Activated naive CD4-positive, alpha-beta T cell treated with anti-CD3 and anti-CD28 coated beads, Interleukin-2, amount 50 U/mL, for 72 hours (primary cell): Measurements from ENCODE around the gene YBX3. TPM values are rescaled to one million over a fixed set of nuclear protein-coding genes. Genes with fewer than 3 reads are reported as not detected.

Experiments
- ATAC-seq, 2 donors: fragments of 150-1000 bp; cut with Tn5 transposase; 2 replicates each; pipeline ENCODE4 v1.10.0; 2021; ENCODE audit warnings: mild to moderate bottlenecking in 2 of 2, moderate library complexity in 2 of 2
- DNase-seq, 2 donors: peaks; one replicate each; pipeline ENCODE4 v3.0.0; 2021 to 2022; ENCODE audit warnings: low spot score in 2 of 2
- H3K27ac Mint-ChIP-seq, 2 donors: one replicate each; pipeline ENCODE4 v1.8.0; 2022; ENCODE audit warnings: mild to moderate bottlenecking in 2 of 2, mixed read lengths in 2 of 2
- H3K36me3 Mint-ChIP-seq, 2 donors: one replicate each; pipeline ENCODE4 v1.8.0; 2022; ENCODE audit warnings: mixed read lengths in 2 of 2
- H3K9me3 Mint-ChIP-seq, 2 donors: one replicate each; pipeline ENCODE4 v1.8.0; 2022; ENCODE audit warnings: mixed read lengths in 2 of 2
- total RNA-seq, 2 donors: library from RNA; stranded (reverse); gene quantifications; one replicate each; pipeline ENCODE4 v1.2.3, GENCODE V29; 2022

The YBX3 gene
- total RNA-seq, 2 donors from 2014 or later, result 44.9 to 156 TPM

DNA sequence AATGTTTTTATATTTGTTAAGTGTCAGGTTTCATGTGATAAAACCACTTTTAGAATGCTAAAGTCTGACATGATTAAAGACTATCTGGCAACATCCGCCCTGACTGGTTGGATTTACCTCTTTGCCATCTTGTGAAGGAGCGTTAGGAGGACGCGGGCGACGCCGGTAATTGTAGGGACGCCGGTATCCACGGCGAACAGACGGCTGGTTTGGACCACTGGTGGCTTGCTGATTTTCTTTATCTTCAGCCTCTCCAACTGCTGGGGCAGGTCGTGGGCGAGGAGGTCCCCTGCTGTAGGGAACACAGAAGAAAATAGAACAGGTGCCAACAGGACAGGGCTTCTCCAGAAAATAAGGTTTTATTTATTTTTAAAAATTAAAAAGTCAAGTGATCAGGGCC is 21.3 kb downstream of the YBX3 start:
- ATAC-seq (no peak), DNase-seq (no peak)
- Mint-ChIP-seq H3K36me3 (peaks cover 9 to 27% of the 10 kb centered on the region in 2 donors), H3K27ac (peak overlapping the region in 1 of 2 donors; percentile 80), H3K9me3 (no peaks in the 10 kb centered on the region)

DNA sequence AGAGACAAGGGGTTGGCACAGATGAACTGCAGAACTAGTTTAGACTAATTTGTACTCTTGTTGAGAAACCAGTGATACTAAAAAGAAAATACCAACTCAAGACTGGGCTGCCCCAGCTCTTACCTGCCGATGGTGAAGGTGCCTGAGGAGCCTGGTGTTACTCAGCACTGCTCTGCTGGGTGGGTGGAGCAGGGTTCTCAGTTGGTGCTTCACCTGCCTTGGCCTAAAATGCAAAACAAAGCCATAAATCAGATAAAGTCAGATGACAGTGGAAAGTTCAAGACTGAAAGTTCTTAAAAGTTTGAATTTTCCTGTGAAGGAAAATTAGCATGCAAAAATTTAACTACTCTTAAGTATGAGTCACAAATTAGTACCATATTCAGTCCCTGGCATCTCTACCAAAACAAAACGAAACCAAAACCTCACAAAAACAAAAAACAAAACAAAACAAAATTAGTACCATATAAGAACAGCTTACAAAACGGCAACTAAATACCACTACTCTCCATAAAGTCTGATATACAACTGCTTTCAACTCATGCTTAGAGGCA is 21.9 kb downstream of the YBX3 start:
- Mint-ChIP-seq H3K36me3 (peaks cover 9 to 34% of the 10 kb centered on the region in 2 donors), H3K27ac (peak overlapping the region; percentile 19 to 80), H3K9me3 (no peaks in the 10 kb centered on the region)
- ATAC-seq (peak; percentile 84 to 91), DNase-seq (no peak)

DNA sequence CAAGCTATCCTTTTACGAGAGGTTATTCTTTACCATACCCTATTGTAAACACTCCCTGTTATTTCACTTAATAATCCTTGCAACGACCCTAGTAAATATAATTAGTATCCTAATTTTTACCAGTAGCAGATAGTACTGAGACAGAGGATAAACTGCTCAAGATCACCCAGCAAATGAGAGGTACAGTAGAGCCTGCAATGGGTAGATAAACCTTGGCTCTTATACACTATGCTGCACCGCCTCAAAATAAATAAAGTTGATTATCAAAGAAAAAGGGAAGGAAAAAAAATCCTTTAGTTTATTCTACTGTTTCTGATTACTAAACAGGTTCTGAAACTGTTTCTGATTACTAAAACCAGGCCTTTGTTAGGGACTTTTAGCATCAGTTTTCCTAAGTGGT is 22.5 kb downstream of the YBX3 start:
- peak in 1 of 2 donors; percentile 12 for ATAC-seq
- peak overlapping the region in 1 of 2 donors; percentile 80 for H3K27ac Mint-ChIP-seq
- H3K36me3 Mint-ChIP-seq, result peaks cover 9 to 39% of the 10 kb centered on the region in 2 donors

GRCh38 chr12:10697862-10698261 is 25.3 kb downstream of the YBX3 start:
- no peaks in the 10 kb centered on the region for H3K9me3 Mint-ChIP-seq
- ATAC-seq (no peak), DNase-seq (no peak)
- peaks cover 9 to 39% of the 10 kb centered on the region in 2 donors for H3K36me3 Mint-ChIP-seq
- H3K27ac Mint-ChIP-seq, result no peak overlapping the region

More for the DNA sequence above, 22.5 kb downstream of the YBX3 start:
- no peak for DNase-seq
- no peaks in the 10 kb centered on the region for H3K9me3 Mint-ChIP-seq

GRCh38 chr12:10697156-10697555 is 26.0 kb downstream of the YBX3 start:
- H3K27ac Mint-ChIP-seq, result no peak overlapping the region
- peaks cover 9 to 39% of the 10 kb centered on the region in 2 donors for H3K36me3 Mint-ChIP-seq
- DNase-seq (no peak), ATAC-seq (no peak)
- no peaks in the 10 kb centered on the region for H3K9me3 Mint-ChIP-seq

DNA sequence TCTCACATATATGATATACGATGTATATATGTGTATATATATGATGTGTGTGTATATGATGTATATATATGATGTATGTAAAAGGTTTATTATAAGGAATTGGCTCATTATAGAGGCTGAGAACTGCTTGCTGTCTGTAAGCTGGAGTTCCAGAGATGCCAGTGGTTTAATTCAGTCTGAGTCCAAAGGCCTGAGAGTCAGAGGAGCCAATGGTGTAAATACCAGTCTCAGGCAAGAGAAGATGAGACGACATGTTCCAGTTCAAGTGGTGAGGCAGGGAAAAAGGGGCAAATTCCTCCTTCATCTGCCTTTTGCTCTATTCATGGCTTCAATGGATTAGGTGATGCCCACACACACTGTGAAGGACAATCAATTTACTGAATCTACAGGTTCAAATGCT is 32.2 kb downstream of the YBX3 start:
- H3K9me3 Mint-ChIP-seq, result peaks cover 6 to 7% of the 10 kb centered on the region in 2 donors
- peaks cover 7 to 15% of the 10 kb centered on the region in 2 donors for H3K36me3 Mint-ChIP-seq
- no peak for DNase-seq
- no peak overlapping the region for H3K27ac Mint-ChIP-seq
- no peak for ATAC-seq

DNA sequence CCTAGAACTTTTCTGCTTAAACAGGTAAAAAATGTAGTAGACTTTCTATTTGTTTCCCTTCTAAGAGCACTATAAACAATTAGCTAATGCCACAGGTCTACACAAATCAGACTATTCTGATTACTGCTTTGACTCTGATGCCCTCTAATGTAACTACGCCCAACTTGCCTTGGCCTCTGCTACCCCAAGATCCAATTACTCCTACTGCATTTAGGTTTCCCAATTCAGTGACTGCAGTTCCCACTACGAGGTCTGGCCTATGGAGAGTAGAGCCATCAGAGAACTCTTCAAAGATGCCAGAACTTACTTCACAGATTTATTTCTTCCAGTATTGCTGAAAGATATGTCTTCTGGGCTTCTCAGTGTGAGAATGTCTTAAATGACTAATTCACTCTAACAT is 34.0 kb downstream of the YBX3 start:
- no peak overlapping the region for H3K27ac Mint-ChIP-seq
- H3K36me3 Mint-ChIP-seq, result peaks cover 7 to 13% of the 10 kb centered on the region in 2 donors
- ATAC-seq, result no peak

DNA sequence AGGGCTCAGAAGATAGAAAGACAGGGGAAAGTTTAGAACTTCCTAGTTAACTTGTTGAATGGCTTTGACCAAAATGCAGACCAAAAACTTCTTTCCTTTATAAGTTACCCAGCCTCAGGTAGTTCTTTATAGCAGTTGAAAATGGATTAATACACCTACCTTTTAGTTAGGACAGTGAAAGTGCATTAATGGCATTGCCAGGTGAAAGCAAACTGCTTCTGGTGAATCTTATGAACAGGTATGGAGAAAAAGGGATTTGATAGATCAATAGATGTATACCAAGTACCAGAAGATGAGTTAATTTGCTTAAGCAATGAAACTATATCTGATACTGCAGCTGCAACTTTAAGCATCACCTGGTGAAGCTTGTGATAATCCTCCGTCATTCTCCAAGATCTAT is 35.1 kb downstream of the YBX3 start:
- Mint-ChIP-seq H3K27ac (no peak overlapping the region), H3K36me3 (peaks cover 7 to 13% of the 10 kb centered on the region in 2 donors), H3K9me3 (peaks cover 6 to 7% of the 10 kb centered on the region in 2 donors)
- DNase-seq (no peak), ATAC-seq (no peak)

More for the DNA sequence above, 34.0 kb downstream of the YBX3 start:
- H3K9me3 Mint-ChIP-seq, result peaks cover 6 to 7% of the 10 kb centered on the region in 2 donors
- DNase-seq, result no peak

DNA sequence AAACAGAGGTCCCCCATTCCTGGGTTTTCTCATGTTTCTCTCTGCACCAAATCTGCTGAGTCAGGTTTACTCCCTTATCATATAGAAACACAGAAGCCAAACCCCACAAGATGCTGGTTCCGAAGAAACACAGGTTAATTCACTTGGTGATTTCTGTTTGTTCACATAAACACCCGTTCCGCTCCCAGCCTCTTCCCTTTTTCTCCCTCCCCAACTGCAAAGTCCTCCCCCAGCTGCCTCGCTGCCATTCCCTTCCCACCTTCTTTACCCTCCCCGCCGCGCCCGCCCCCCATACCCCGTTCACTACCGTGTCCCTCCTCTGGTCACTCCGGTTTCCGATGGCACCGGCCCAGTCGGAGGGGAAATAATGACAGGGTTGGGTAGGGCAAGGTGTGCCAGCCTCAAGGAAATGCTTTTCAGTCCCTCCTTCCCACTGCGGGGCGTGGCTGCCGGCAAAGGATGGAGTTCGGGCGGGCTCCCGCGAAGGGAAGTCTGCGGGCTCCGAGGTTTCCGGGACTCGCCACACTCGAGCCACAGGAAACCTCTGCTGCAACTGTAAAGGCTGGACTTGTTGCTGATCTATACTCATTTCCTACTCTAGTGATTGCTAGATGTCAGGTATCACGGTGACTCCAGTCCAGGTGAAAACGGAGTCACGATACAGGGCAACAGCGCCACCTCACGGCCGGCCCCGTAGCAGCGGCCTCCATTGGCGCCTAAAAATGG is 49.3 kb downstream of the YBX3 start, which contains the start of gene STYK1:
TSS of gene STYK1 (minus strand) at position 394 of the 726 bp plus-strand sequence. CDS start 39,434 bp downstream, outside the sequence.
- Mint-ChIP-seq H3K36me3 (no peaks in the 10 kb centered on the region), H3K27ac (peak within 1 kb of the TSS; percentile 34 to 37), H3K9me3 (no peaks in the 10 kb centered on the region)
- ATAC-seq (peak; percentile 93 to 98), DNase-seq (peak; percentile 80 to 84)

DNA sequence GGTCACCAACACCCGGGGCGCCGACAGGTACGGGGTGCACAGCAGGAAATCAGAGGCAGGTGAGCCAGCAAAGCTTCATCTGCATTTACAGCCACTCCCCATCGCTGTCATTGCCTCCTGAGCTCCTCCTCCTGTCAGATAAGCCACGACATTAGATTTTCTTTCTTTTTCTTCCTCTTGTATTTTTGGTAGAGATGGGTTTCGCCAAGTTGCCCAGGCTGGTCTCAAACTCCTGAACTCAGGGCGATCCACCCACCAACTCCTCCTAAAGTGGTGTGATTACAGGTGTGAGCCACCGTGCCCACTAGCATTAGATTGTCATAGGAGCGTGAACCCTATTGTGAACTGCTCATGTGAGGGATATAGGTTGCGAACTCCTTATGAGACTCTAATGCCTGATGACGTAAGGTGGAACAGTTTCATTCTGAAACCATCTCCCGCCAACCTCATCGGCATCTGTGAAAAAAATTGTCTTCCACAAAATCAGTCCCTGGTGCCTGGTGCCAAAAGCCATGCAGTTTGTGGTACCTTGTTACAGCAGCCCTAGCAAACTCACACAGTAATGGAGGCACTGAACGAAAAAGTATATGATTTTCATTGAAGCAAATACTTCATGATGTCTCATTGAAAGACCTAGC is 50.8 kb downstream of the YBX3 start:
- ATAC-seq (no peak), DNase-seq (no peak)
- Mint-ChIP-seq H3K36me3 (no peaks in the 10 kb centered on the region), H3K27ac (no peak overlapping the region), H3K9me3 (no peaks in the 10 kb centered on the region)

DNA sequence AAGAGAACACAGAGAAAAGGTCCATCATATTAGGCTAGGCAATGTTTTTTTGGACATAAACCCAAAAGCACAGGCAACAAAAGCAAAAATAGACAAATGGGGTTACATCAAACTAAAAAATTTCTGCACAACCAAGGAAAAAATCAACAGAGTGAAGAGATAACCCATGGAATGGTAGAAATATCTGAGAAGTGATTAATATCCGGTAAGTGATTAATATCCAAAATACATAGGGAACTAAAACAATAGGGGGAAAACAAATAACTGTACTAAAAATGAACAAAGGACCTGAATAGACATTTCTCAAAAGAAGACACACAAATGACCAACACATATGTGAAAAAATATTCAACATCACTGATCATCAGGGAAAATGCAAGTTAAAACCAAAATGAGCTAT is 53.6 kb downstream of the YBX3 start:
- ATAC-seq, result no peak
- no peaks in the 10 kb centered on the region for H3K36me3 Mint-ChIP-seq
- no peak for DNase-seq

DNA sequence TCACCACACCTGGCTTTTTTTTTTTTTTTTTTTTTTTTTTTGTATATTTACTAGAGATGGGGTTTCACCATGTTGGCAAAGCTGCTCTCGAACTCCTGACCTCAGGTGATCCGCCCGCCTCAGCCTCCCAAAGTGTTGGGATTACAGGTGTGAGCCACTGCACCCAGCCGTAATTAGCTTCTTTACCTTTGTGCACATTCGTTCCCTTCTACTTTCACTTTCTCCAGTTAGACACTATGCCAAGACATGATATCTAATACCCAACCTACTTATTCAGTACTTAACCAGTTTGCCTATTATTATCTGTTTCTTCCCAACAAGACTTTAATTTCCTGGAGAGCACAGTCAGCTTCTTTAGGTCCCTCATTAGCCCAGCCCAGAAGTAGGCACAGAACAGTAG is 54.6 kb downstream of the YBX3 start:
- Mint-ChIP-seq H3K9me3 (no peaks in the 10 kb centered on the region), H3K27ac (no peak overlapping the region), H3K36me3 (no peaks in the 10 kb centered on the region)
- ATAC-seq, result no peak
- no peak for DNase-seq

More for the DNA sequence above, 53.6 kb downstream of the YBX3 start:
- no peaks in the 10 kb centered on the region for H3K9me3 Mint-ChIP-seq
- no peak overlapping the region for H3K27ac Mint-ChIP-seq

DNA sequence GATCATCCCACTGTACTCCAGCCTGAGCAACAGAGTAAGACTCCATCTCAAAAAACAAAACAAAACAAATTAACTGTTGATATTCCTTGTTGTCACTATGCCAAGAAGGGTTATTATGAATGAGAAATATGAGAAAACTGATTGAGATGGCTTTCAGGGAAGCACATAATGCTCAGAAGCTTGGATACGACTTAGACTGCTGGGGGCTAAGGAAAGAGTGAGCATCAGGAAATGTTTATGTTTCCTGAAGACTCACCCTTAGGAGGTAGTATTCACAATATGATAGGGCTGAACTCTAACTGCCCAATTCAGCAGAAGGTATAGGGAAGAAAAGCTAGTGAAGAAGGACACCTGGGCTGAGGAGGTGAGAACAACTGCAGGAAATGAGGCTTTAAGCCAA is 55.5 kb downstream of the YBX3 start:
- no peak for DNase-seq
- Mint-ChIP-seq H3K36me3 (no peaks in the 10 kb centered on the region), H3K27ac (no peak overlapping the region), H3K9me3 (no peaks in the 10 kb centered on the region)
- no peak for ATAC-seq

DNA sequence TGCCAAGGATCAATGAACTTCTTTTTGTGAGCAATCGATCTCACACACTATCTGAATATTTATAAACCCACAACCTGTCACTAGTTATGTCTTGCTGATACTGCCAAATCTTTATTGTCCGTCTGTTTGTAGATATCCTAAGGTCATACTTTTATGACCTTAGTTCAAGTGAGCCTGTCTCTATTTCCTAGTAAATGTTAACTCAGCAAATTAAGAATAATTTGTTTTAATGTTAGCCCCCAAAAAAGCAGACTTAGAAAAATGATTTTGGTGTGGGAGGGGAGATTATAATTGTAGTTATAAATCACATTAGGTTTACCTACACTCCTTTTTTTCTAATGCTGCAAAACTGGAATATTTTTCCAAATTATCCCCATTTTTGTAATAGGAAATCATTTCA is 58.6 kb downstream of the YBX3 start:
- no peak for DNase-seq
- Mint-ChIP-seq H3K36me3 (no peaks in the 10 kb centered on the region), H3K27ac (no peak overlapping the region), H3K9me3 (no peaks in the 10 kb centered on the region)
- no peak for ATAC-seq

DNA sequence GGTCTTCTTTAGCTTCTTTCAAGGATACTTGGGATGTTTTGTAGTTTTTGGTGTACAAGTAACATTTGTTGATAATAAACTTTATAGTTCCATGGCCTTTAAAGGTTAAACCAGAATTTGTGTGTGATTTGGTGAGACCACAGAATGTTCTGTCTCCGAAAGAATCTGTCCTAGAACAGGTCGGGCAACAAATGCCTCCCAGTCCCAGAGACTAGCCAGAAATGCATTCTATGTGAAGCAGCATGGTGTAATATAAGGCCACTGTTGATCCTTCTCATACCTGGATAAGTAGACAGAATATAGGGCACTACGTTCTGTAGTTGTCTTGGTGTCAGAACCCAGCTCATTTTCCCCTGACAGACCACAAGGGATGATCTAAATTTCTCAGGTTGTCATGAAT is 59.3 kb downstream of the YBX3 start:
- ATAC-seq (no peak), DNase-seq (no peak)
- Mint-ChIP-seq H3K27ac (no peak overlapping the region), H3K9me3 (no peaks in the 10 kb centered on the region), H3K36me3 (no peaks in the 10 kb centered on the region)

GRCh38 chr12:10661338-10661737 is 61.8 kb downstream of the YBX3 start:
- H3K36me3 Mint-ChIP-seq, result no peaks in the 10 kb centered on the region
- H3K27ac Mint-ChIP-seq, result no peak overlapping the region
- H3K9me3 Mint-ChIP-seq, result no peaks in the 10 kb centered on the region
- no peak for DNase-seq
- ATAC-seq, result no peak

GRCh38 chr12:10654003-10654402 is 69.1 kb downstream of the YBX3 start:
- no peak for ATAC-seq

More at GRCh38 chr12:10654003-10654402, 69.1 kb downstream of the YBX3 start:
- Mint-ChIP-seq H3K9me3 (peaks cover 0 to 3% of the 10 kb centered on the region in 2 donors), H3K36me3 (peaks cover 0 to 6% of the 10 kb centered on the region in 2 donors), H3K27ac (no peak overlapping the region)
- no peak for DNase-seq
